Testis (tissue), 2 donors: ENCODE measurements around the gene SKOR2.

Experiments
- POLR2A ChIP-seq: fragments of 450-650 bp; IDR thresholded peaks from one replicate; pipeline ENCODE4 v1.6.1; 2017; ENCODE audit warnings: antibody characterized with exemption, mild to moderate bottlenecking, moderate library complexity
- TF ChIP-seq, protein P1 (sequence below), 3 experiments: fragments of 450-650 bp in 2 of 3; fragments of 200-600 bp in 1 of 3; sonication (generic) in 1 of 3; IDR thresholded peaks; one replicate each; pipeline ENCODE4 v1.5.1; 2016 to 2019; ENCODE audit warnings: antibody characterized with exemption in 3 of 3, mild to moderate bottlenecking in 2 of 3, moderate library complexity in 1 of 3

DNA sequence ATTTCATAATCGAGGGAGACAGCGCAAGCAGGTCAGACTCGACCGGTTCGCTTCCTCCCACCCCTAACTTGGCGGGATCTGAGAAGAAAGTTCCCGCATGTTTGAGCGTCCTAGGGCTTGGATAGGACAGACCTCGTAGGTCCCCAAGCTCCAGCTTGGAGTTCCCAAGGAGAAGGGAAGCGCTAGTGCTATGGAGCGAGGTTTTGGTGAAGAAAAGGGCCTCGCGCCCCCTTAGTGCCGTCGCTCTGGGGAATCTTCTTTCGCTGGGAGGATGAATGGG lies 11.6 kb upstream of the SKOR2 start:
- TF ChIP-seq, protein P1, sequence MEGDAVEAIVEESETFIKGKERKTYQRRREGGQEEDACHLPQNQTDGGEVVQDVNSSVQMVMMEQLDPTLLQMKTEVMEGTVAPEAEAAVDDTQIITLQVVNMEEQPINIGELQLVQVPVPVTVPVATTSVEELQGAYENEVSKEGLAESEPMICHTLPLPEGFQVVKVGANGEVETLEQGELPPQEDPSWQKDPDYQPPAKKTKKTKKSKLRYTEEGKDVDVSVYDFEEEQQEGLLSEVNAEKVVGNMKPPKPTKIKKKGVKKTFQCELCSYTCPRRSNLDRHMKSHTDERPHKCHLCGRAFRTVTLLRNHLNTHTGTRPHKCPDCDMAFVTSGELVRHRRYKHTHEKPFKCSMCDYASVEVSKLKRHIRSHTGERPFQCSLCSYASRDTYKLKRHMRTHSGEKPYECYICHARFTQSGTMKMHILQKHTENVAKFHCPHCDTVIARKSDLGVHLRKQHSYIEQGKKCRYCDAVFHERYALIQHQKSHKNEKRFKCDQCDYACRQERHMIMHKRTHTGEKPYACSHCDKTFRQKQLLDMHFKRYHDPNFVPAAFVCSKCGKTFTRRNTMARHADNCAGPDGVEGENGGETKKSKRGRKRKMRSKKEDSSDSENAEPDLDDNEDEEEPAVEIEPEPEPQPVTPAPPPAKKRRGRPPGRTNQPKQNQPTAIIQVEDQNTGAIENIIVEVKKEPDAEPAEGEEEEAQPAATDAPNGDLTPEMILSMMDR (IDR thresholded peaks at IDR 0.05): no peak
- TF ChIP-seq POLR2A: no peak
